HG02678 (cell line): ENCODE results near the gene GSTO2.
A peak's percentile ranks its signal among the peaks of the same experiment; 100 is the strongest.

ENCODE experiments used
- ATAC-seq: cut with Tn5 transposase; IDR thresholded peaks from one replicate; pipeline ENCODE4 v1.9.1; 2021; ENCODE audit warnings: mild to moderate bottlenecking, moderate library complexity; ENCODE audit not compliant: unreplicated experiment

GSTO2 gene

DNA sequence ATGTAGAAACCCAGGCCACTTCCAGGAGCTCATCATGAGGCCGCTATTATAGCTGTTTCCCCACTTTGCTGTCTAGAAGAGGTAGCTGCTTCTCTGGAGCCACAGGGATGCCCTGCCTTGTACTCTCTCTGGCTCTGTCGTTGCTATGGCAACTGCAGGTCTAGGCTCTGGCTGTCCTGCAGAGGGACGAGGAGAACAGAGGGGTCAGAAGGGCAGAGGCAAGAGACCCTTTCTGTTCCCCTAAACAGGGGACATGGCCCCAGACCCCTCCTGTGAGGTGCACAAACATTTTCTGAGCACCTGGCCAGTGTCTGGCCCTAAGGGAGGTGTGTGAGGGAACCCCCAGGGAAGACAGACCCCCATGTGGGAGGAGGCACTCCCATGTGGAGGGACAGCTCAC lies 37.9 kb downstream of the GSTO2 start:
- no peak for ATAC-seq

DNA sequence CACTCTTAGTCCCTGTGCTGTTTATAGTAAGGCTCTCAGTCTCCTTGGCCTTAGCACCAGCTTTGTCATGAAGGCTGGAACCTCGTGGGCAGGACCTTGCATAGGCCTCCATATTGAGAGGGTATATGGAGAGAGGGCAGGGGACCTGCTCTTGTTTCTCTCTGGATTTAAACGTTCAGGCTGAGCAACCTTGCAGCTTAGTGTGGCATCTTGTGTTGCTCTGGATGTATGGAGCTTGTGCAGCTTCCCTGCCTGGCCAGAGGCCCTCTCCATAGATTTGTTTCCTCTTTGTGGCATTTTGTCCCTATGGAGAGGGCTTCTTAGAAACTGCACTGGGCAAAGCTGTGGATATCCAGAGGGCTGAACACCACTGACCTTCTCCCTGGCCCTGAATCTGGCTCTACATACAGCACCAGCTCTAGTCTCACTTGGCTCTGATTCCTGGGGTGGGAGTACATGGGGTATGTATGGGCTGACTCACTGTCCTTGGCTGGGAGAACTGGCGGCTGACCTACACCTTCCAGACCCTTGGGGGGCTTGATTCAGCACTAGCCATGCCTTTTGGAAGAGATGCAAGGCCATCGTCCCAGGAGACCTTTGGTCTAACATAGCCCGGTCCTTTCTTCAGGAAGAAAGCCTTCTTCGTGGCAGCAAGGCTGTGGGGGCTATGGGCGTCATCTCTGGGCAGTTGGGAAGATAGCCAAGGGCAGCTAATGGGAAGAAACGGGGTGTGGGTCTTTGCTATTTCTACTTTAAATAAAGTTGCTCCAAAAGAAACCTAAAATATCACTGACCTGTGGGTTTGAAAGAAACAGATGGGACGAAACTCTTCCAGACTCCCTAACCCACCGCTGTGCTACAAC lies 38.8 kb downstream of the GSTO2 start:
- no peak for ATAC-seq

DNA sequence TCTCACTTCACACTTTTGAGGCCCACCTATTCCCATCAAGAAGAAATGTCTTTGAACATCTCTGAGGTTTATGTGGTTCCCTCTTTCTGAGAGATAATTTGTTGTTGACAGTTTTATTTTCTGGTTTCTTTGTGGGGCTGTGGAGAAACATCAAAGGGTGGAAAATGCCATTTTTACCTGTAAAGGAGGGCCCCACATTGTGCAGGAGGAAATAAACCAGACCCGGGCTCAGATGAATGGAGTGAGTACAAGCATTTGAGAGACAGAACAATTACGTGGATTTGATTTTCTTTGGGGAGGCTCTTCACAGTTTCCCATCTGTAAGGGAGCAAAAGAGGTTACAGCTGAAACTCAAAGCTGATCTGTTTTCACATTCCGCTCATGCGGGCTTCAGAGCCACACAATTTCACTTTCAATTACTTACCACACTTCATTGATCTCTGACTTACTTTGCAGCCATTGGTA lies 39.5 kb downstream of the GSTO2 start:
- ATAC-seq: peak; percentile 84

DNA sequence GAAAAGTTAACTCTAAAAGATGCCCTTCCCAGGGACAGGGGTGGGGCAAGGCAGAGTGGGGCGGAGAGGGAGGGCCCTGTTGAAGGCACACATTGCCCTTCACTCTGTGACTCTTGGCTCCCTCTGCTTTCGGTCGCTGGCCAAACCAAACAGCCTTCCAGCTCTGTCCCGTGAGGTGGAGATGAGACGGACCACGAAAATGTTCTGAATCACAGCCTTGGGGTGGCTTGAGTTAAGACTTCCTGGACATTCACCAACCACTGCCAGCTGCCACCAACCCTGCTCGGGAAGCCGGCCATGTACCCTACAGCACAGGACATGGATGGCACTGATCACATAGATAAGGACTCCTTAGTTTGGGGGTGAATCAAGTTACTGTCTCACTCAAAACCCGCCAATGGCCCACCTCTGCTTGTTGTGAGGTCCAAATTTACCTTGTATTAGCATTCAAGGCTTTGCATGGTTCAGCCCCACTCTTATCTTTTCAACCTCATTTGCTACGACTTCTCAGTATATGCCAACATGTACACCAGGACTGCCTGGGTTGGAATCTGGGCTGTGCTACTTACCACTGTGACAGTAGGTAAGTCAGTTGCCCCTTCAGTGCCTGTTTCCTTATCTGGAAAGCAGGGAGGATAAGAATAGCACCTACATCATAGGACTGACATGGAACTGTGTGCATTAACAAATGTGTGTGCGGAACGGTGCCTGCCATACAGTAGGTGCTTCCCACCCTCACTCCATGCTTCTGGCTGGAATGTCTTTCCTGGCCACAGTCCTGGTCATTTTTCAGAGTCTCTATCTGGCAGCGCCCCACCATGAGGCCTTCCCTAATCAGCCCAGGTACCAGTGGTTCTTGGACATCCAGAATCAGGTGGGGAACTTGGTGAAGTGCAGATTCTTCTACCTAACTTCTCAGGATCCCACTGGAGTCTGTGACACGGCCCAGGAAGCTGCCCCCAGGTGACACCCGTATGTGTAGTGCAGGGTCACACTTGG lies 41.3 kb downstream of the GSTO2 start:
- ATAC-seq: no peak

DNA sequence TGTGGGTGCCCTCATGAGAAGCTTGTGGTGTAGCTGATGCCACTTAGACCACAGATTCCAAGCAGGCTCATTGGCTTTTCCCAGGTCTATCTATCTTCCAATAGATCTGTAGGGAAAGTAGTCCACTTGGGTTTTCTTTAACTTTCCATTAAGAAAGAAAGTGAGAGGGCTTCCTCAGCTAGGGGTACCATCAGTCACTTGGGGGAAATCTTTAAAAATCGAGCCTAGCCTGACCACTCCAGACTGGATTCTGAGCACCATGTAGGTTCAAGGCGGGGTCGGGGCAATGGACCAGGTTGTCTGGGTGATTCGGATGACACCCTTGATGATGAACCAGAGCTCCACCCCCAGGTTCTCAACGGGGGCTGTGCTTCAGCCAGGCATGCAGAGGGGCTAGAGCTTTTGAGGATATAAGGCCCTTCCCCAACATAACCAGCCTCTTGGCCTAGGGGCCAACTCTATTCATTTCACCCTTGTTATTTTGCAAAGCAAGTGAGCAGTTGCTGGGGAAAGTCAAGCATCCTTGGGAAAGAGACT lies 42.3 kb downstream of the GSTO2 start:
- ATAC-seq: no peak

DNA sequence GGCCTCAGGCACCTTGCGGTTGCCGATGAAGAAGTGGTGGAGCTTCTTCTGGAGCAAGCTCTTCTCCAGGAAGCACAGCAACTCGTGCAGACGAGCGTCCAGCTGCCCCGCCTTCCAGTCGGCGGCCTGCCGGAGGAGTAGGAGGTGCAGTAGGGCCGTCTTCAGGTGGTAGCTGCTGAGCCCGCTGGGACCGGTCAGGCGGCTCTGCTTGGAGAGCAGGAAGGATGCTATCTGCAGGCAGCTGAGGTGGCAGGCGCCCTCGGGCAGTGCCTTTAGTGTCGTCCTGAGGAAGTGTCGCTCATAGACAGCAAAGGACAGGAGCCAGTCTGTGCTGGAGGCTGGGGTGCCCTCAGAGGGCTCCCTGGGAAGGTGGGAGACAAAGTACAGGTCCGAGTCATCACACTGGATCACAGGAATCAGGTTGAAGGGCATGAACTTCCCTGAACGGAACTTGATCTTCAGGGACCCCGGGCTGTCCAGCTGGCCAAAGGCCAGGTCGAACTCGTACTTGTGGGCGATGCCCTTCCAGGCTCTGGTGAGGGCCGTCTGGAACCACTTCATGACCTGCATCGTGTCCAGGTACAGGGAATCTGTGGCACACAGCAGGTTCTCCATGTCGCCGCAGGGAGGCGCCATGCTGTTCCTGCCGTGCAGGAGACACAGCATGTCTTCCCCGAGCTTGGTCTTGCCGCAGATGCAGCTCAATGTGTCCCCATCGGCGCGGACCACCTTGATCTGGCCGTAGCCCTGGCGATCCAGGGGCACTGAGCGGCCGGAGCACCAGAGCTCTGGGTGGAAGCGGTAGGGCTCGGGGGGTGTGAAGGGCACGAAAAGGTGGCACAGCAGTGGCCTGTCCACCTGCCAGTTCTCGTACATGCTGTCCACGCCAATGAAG lies 45.9 kb downstream of the GSTO2 start:
- no peak for ATAC-seq

DNA sequence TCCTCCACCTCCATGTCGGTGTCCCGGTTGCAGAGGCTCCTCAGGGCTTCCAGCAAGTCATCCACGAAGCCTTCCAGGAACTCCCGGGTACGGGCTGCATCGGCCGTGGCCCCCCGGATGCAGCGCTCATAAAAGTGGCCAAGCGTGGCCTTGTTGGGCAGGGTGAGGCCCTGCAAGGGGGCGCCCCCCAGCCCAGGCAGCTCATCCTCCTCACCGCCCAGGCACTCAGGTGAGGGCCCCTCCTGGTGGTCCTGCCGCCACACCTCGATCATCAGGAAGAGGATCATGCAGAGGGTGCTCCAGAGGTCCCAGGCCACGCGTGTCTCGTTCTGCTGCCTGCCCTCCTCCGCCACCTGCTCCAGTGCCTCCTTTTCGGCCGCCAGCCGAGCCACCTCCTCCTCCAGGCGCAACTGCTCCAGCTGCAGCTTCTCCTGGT lies 46.5 kb downstream of the GSTO2 start:
- no peak for ATAC-seq

DNA sequence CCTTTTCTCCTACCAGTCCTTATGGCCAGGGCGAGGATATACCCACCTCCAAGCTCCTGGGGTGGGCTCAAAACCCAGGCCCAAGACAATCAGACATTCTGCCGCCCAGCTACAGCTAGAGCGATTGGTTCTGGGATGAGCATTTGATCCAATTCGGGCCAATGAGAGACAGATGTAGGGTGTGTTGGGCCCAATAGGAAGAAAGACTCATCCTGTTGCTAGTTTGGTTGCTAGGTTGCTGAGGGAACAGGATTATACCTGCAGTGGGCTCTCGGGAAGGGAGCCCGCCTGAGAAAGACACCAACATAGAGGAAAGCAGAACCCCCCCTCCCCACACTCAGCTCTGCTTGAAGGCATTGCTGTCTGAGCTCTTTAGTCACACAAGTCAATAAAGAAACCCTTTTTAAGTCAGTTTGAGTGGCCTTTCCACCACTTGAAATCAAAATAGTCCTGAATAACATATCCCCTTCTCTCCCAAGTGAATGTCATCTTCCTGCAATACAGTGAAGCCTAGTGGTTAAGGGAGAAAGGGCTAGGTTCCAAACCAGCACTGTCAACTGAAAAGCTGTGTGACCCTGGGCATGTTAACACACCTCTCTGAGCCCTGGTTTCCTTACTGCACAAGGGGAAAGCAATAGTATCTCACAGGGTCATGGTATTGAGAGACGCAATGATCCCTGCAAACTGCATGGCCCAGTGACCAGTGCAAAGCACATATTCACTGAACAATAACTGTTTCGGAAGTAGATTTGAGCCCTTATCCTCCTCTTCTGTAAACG lies 47.5 kb downstream of the GSTO2 start:
- no peak for ATAC-seq

DNA sequence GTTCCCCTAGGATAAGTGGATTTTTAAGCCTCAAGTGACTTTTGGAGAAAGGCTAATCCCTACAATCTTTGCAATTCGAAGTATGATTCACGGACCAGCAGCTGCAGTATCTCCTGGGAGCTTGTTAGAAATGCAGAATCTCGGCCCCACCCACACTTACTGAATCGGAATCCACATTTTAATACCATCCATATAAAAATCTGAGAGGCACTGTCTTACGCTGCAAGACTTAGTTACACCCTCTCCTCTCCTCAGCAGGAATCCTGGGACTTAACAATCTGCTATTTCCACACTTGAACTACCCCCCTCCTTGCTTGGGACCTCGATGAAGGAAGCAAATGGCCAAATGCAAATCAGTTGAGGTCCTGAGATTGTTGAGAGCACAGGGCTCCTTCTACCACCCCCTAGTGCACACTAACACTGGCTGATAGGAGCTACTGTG lies 48.3 kb downstream of the GSTO2 start:
- ATAC-seq: no peak

DNA sequence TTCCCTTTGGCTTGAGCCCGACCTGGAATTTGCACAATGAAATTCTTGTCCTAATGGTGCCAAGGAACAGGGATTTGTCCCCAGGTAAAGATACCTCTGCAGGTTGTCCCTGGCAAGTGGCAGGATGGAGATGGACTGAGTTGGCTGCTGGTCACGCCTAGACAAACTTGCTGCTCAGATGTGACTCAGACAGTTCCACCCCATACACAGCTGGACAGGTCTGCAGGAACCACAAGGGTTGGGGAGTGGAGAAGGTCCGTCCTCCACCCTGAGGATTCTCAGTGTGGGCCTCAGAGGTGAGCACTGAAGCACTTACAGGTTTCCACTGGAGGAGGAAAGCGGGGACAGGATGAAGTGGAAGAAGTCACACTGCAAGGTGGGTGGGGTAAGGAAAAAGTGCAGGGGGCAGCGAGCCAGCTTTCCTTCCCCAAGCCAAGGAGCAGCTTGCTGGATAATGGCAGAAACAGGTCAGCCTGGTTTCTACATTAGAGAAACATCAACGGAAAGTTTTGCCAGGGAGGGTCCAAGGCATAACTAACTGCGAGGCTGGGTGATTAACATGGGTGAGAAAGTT lies 48.8 kb downstream of the GSTO2 start:
- ATAC-seq: no peak

DNA sequence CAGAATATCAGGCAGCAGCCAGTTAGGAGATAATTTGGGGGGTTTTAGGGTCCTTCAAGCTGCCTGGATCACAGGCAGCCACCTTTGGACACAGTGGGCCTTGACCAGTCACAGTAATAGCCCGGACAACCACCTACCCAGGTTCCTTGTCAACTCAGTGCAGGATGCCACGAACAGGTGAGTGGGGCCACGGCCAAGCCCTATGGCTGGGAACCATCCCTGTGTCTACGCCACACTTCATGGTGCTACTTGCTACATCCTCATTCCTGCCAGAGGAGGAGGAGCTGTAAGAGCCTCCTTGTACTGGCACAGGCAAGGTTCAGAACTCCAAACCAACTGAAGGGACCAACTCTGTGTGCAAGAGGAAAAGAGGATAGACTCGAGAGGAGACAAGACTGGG lies 49.3 kb downstream of the GSTO2 start:
- ATAC-seq: no peak

DNA sequence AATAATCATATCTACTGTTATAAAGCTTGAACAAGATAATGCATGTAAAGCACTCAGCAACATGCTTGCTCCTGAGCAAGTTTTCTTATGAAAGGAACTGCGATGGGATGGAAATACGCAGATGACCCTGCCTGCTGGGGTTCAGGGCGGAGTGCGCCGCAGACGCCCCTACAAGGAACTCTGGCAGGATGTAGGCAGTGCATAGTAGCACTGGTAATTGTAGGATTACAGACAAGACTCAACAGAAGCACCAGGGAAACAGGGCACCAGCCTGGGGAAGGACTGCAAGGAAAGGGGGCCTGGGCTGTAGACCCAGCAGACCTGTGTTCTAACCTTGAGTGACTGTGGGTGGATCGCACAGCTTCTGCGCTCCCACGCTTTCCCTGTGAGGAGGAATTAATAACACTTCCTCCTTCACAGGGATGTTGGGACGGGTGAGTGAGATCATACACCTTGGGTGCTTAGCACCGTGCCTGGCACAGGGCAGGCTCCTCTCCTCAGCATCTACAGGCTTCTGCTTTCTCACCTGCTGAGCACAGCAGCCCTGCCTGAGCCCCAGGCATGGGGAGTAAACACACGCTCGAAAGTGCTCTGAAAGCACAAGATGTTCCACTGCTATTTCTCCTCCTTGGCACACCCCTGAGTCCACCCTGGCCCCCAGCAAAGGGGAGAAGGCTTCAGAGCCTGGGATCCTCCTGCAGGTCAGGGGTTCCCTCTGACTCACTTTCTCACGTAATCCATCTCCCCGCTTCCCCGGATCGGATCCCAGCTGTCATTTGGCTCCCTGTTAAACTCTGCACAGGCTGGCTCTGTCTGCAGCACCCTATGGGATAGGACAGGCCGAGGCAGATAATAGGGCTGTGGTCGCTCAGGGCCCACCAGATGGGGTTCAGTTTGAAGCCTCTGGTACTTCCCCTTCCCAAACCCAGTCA lies 50.1 kb downstream of the GSTO2 start:
- no peak for ATAC-seq

DNA sequence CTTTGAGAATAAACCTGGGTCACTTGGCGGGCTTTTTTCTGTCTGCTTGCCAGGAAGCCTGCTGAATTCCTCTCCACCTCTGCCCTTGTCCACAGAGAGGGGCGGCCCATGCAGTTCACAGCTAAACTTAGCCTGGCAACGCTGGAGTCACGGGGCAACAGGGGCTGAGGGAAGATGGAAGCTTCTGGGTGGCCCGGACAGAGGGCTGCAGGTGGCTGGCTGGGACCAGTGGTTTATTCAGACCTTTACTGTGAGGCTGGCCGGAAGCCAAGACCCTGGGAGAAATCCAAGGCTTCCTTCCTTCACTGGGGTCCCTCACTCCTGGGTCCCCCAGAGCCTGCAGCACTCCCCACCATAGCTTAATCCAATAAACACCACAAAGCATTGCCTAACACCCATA lies 52.2 kb downstream of the GSTO2 start:
- no peak for ATAC-seq

DNA sequence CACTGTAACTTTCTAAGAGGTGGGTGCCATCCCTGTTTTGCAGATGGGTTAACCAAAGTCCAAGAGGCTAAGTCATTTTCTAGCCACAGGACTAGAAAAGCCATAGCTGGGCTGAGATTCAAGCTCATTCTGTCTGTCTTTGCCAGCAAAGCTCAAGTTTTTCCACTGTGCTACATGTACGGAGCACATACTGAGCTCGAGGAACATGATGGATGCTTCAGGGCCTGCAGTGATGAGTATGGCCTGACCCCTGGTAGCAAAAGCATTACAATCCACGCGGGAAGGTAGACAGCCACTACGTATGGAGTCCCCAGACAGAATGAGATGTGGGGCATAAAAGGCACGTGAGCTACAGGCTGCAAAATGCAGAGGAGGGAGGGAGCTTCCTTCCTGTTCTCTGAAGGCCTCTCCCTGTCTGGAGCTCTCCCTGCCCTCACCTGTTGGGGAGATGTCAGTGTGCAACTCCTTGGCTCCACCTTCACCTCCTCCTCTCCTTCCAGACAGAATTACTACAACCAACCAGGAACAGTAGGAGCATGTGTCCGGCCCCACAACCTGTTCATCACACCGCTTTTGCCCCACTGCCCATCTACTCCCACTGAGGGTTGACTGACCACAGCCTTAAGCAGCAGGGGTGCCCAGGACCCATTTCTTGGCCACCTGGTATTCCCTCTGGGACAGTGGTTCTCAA lies 52.9 kb downstream of the GSTO2 start:
- ATAC-seq: peak; percentile 3

DNA sequence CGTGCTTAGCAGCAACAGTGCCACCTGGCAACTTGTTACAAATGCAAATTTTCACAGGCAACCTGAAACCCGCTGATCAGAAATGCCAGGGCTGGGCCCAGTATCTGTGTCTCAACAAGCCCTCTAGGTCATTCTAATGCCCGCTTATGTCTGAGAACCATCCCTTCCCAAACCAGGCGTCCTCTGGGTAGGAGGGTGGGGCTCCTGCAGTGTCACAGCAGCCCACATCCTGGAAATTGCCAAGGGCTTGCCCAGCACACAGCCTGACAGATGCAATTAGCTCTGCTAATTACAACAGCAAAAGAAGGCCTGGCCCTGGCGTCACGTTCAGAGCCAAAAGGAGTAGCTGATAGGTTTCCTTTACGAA lies 53.4 kb downstream of the GSTO2 start:
- ATAC-seq: peak; percentile 54

DNA sequence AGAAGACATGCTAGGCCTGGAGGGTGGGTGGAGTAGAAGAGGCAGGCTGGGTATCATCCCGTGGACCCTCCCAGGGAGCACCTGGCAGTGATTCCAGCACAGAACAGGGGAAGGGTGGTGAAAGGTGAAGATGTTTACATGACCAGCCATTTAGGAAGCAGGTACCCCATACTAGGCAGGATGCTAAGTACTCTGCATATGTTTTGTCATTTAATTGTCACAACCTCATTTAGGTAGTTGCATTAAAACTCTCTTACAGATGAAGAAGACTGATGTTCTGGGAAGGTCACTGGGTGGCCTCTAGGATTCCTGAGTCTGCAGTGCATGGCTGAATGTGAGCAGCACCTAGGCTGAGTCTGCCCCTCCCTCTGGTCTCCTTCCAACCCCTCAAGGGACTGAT lies 54.1 kb downstream of the GSTO2 start:
- no peak for ATAC-seq

DNA sequence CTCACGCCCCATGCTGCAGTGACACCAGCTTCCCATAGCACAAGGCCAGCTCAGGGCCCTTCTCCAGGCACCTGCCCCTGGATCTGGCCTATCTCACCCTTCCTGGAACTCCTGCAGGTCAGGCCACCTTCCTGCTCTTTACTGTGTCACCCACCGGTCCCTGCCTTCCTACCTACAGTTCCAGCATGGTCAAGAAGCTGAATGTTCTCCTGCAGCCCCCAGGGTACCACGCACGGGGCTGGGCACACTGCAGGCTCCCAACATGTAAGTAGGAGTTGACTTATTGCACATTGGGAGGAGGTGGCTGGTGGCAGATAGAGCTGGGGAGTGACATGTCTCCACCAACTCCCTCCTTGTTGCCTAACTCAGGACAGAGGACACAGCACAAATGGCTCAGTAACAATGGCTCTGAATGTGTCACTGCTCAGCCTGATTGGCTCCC lies 54.8 kb downstream of the GSTO2 start:
- ATAC-seq: no peak
